HG02852 (cell line): ENCODE measurements around the gene TUBGCP4.
A peak's percentile ranks its signal among the peaks of the same experiment; 100 is the strongest.
"Not testable (repeated sequence)": the region's sequence is repeated elsewhere in the genome, so short reads cannot be mapped to it uniquely, and the experiment has no call there.

Experiments used
- ATAC-seq: cut with Tn5 transposase; IDR thresholded peaks from one replicate; pipeline ENCODE4 v1.9.1; 2021; ENCODE audit warnings: mild to moderate bottlenecking, moderate library complexity; ENCODE audit not compliant: unreplicated experiment

The TUBGCP4 gene, protein sequence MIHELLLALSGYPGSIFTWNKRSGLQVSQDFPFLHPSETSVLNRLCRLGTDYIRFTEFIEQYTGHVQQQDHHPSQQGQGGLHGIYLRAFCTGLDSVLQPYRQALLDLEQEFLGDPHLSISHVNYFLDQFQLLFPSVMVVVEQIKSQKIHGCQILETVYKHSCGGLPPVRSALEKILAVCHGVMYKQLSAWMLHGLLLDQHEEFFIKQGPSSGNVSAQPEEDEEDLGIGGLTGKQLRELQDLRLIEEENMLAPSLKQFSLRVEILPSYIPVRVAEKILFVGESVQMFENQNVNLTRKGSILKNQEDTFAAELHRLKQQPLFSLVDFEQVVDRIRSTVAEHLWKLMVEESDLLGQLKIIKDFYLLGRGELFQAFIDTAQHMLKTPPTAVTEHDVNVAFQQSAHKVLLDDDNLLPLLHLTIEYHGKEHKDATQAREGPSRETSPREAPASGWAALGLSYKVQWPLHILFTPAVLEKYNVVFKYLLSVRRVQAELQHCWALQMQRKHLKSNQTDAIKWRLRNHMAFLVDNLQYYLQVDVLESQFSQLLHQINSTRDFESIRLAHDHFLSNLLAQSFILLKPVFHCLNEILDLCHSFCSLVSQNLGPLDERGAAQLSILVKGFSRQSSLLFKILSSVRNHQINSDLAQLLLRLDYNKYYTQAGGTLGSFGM

GRCh38 chr15:43370975-43371974, at the start of gene TUBGCP4, which contains the start of gene ZSCAN29:
Gene TUBGCP4 (plus strand): TSS chr15:43371101. CDS start chr15:43371355, 254 bp downstream.
Gene ZSCAN29 (minus strand): TSS chr15:43371043. CDS start chr15:43369913, 1,130 bp downstream.
- peak; percentile 76 for ATAC-seq

DNA sequence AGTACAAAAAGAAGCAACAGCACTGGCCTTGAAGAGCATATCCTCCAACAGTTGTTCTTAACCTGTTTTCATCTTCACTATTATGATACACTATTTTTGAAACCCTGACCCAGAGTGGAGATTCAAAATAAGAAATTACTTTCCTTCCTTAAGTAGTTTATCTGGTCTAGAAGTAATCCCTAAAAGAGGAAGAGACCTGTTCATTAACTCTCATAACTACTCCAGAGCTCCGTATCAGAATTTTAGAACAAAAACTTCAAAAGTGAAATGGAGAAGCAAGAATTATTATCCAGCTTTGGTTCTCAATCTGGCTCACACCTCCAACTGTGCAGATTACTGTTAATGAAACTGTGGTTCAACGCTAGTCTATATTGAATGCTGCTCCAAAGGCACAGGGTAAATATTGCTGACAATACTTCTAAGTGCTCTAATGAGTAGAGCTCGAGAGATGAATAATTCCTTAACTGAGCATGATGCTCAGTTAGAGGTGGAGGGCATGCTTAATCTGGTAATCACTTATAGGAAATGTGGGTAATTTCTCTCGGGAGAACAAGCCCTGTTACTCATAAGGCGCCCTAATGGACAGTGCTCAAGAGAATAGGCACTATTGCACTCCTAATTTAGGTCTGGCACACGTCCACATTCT, 45.7 kb upstream of the TUBGCP4 start:
- ATAC-seq = no peak

DNA sequence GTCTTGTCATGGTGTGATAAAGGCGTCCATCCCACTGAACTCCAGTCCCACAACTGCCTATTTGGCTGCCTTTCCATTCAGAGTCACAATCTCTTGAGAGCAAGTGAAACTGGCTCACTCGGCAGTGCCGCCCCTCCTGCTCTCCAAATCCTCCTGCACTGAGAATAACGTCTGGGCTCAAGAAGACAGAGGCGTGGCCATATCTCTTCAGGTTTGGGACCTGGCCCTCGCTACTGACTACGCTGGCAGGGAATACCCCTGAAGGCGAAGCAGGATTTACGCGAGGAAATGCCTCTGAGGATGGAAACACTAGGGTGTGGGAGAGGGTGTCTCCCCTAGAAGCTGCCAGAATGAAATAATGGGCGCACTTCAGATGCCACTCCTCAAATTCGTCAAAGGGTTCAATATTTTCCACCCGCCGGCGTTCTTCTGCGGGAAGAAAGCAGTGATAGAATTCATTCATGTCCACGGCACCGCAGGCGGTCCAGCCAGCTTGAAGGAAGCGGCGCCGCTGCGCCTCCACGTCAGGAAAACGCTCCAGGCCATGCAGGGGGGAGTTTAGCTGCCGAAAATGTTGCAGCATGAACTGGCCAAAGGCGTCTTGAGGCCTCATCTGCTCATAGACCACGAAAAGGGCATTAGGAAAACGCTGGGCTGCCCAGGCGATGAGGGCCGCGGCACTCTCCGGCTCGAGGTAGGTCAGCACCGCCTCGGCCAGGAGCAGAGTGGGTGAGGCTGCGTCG, 41.5 kb upstream of the TUBGCP4 start:
- ATAC-seq = no peak

DNA sequence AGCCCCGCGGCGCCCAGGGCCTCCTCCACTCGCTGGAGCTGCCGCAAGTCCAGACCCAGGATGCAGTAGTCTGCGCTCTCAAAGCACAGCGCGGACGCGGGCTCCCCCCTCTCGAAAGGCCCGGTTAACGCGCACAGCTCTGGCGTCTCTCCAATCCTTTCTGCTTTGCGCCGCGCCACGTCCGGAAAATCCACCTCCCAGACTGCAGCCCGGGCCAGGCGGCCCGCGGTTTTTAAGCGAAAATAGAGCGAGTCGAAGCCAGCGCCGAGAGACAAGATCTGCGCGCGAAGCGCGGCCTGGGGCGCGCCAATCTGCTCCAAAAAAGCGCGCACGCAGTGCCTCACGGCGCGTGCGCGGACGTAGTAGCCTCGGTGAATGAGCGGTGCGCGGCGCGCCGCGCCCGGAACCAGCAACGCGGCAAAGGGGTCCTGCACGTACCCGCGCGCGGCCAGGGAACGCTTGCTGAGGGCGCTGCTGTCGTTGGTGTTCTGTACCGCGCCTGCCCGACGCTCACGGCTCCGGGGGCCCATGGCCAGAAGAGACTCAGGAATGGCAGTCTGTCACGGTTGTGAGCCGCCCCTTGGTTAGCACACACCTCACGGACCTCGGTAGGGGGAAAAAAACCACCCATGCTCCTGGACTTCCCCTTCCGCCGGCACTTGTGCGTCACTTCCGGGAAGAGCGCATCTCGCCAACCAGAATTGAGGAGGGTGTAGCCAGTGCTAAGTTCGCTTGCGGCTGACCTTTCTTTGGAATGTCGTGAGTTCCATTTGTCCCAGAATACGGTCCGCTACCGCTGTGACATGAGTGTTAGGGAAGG, 40.7 kb upstream of the TUBGCP4 start, which contains the start of gene LCMT2:
TSS of gene LCMT2 (minus strand) at position 614 of the 820 bp plus-strand sequence. CDS start at position 530, 84 bp downstream.
- peak; percentile 89 for ATAC-seq

DNA sequence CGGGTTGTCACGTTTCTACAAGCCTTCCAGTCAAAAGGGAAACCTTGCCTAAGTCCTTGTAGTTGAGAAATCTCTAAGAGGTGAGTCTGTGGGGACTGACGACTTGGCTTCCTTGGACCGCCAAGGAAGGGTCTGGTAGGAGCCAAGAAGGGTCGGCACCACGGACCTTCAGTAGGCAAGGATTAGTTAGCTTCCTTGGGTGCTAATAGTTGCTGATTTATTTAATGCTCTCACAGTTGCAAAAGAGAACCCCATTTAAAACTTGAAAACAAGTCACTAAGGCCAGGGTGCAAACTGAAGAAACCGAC, 40.2 kb upstream of the TUBGCP4 start:
- ATAC-seq = peak; percentile 21

DNA sequence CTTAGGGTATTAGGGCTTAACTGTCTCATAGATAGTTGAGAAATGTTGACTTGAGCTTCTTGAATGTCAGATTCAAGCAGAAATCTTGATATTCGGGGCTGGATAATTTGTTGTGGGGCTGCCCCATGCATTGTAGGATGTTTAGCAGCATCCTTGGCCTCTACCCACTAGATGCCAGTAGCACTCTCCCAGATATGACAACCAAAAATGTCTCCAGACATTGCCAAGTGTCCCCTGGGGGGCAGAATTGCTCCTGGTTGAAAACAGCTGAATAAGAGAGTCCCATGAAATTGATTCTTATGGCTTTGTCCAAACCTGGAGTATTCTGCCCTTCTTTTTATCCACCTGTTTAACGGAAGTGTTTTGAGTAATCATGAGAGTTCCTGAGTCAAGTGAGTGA, 24.6 kb upstream of the TUBGCP4 start:
- no peak for ATAC-seq

DNA sequence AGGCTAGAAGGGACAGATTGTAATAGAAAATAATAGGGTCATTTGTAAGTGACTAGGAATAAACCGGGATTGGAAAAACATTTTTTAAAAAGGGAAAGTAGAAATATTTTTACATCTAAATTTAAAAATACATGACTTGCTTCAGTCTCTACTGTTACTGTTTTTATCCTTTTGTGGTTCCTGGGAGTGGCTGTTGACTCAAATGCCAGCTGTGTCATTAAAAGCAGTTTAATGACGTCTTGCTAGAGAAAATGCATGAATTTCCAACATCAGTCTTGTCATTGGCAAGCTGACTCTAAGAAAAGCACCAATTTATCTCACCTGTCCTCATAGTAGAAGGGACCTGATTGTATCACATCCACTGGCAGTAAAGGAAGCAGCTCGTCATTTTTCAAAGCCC, 23.8 kb upstream of the TUBGCP4 start:
- ATAC-seq = no peak

DNA sequence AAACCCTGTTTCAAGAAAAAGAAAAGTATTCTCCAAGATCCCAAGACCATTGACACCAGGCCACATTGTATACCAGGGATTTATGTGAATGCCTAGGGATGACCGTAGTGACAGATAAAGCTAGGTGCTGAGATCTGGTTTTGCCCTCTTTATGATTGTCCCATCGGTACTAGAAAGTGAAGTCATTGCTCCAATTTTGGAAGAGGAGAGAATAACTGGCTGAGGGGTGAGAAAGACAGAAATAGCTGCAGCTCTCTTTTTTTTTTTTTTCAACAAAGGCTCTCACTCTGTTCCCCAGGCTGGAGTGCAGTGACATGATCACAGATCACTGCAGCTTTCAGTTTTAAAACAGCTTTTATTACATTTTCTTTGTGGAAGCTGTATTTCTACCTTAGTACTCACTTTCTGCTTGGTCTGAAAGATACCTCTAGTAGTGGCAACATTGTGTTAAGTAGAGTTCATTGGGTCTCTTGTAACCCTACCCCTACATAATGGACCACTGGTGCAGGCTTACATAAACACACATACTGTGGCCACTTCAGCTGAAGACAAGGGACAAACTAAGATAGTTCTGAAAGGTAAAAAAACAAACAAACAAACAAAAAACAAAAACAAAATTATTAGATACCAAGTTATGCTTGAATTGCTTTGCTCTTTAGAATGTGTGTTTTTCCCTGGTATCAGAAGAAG, 18.1 kb upstream of the TUBGCP4 start:
- ATAC-seq = no peak

- ATAC-seq = no peak
Observed at GRCh38 chr15:43360821-43361220, 10.1 kb upstream of the TUBGCP4 start.

DNA sequence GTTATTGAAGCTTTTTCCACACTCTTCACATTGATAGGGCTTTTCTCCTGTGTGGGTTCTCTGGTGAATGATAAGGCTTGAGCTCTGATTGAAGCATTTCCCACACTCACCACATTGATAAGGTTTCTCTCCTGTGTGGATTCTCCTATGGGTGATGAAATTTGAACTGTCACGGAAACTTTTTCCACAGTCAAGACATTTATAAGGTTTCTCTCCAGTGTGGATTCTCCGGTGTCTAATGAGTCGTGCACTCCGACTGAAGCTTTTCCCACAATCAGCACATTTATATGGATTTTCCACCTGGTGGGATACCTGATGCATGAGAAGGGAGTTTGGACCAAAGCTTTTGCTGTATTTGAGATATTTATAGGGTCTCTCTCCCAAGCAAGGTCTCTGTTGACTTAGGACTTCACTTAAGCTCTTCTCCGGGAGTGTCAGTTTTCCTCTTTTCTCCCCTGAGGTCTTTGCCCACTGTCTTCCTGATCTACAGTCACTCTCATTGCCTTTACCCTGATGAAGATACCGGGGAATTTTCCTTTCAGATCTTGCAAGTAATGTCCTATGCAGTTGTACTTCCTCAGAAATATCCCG, 9.5 kb upstream of the TUBGCP4 start:
- no peak for ATAC-seq

GRCh38 chr15:43370310-43370974, 459 bp upstream of the TUBGCP4 start:
- peak; percentile 31 for ATAC-seq

- no peak for ATAC-seq
Observed at GRCh38 chr15:43376017-43376705, 5.3 kb downstream of the TUBGCP4 start.

DNA sequence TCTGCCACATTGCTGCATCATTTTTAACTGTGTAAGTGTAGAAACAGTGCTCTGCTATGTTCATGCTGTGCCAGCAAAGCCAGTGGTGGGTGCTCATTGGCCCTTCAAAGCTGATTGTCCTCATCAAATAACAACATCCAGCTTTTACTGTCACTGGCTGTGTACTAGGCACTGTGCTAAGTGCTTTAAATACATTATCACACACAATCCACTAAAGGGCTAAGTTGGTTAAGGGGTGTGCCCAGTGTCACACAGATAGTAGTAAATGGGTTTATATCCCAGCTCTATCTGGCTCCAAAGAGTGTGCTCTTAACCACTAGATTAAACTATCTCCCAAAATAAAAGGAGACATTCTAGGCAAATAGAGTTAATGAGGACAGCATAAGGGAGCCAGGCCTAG, 7.7 kb downstream of the TUBGCP4 start:
- ATAC-seq = no peak

DNA sequence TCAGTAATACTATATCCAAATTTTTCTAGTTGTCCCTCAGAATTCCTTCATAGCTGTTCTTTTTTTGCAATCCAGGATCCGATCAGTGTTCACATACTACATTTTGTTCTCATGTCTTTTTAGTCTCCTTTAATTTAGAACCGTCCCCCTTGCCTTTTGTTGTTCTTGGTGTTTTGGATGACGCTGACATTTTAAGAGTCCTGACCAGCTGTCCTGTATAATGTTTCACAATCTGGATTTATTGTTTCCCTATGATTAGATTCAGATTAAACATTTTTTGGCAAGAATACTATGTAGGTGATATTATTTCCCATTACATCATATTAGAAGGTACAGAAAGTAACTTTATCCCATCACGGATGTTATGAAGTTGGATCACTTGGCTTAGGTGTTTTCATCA, 11.4 kb downstream of the TUBGCP4 start:
- ATAC-seq = no peak

DNA sequence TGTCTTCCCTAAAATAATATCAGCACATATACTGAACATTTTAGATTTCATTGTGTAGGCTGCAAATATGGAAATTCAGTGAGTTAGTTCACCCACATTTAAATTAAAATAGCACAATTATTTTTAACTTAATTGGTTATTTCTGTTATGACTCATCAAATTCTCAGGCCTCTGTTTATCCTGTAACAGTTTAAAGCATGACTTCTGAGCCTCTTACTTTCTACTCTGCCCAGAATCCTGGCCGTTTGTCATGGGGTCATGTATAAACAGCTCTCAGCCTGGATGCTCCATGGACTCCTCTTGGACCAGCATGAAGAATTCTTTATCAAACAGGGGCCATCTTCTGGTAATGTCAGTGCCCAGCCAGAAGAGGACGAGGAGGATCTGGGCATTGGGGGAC, 12.2 kb downstream of the TUBGCP4 start:
- no peak for ATAC-seq

GRCh38 chr15:43390723-43391122, 19.8 kb downstream of the TUBGCP4 start:
- no peak for ATAC-seq

GRCh38 chr15:43393592-43393991, 22.7 kb downstream of the TUBGCP4 start:
- ATAC-seq = not testable (repeated sequence)
